ENCODE results near the gene TMEM263. TPM values are rescaled to one million over a fixed set of nuclear protein-coding genes. Genes with fewer than 3 reads are reported as not detected.
"Not testable (repeated sequence)": the region's sequence is repeated elsewhere in the genome, so short reads cannot be mapped to it uniquely, and the experiment has no call there.

TMEM263 gene
- total RNA-seq, 3 donors from 2014 or later = 28.8 to 44.2 (median 37.0) TPM

DNA sequence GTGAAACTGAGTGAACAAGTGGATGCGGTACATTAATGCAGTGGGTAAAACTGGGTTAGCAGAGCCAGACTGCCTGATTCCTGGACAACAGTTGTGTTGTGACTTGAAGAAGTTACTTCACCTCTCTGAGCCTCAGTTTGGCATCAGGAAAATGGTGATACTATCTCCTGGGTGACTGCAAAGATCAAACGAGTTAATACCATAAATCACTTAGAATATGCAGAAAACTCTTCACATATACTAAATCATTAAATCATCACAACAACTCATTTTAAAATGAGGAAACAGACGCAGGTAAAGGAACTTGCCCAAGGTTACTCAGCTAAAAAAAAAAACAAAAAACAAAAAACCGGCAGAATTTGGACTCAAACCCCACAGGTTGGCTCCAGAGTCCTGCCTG is 30.4 kb downstream of the TMEM263 start:
- no peaks in the 10 kb centered on the region for H3K36me3 ChIP-seq
- peak overlapping the region; percentile 66 to 89 (median 69) for H3K4me3 ChIP-seq
- H3K4me1 ChIP-seq = peaks cover 5 to 17% of the 10 kb centered on the region in 2 donors
- TF ChIP-seq POLR2A (IDR thresholded peaks at IDR 0.05) = no peak
- H3K27ac ChIP-seq = peak overlapping the region; percentile 95 to 98
- intact Hi-C loops (cut with DNase I; ENCODE audit: low total_unique reads) = loop anchor here (10.0 kb wide), 1 partner anchor 109 kb away; the partner anchor contains the start of gene CRY1
- DNase-seq (ENCODE audit: low spot score in 2 of 2) = no peak
- H3K27me3 ChIP-seq = no peaks in the 10 kb centered on the region
- H3K9me3 ChIP-seq = no peaks in the 10 kb centered on the region

GRCh38 chr12:106986625-106987389 is 31.1 kb downstream of the TMEM263 start, which contains the start of gene MTERF2:
MTERF2 (minus strand) TSS chr12:106987146; CDS start chr12:106978714, 8,432 bp downstream.
- Histone ChIP-seq H3K27me3 (no peaks in the 10 kb centered on the region), H3K4me3 (peak within 1 kb of the TSS; percentile 66 to 89 (median 69)), H3K27ac (peak within 1 kb of the TSS; percentile 95 to 98), H3K9me3 (no peaks in the 10 kb centered on the region), H3K36me3 (no peaks in the 10 kb centered on the region), H3K4me1 (peaks cover 5 to 17% of the 10 kb centered on the region in 2 donors)
- intact Hi-C loops (cut with DNase I; ENCODE audit: low total_unique reads) = loop anchor here (10.0 kb wide), 1 partner anchor 108 kb away; the partner anchor contains the start of gene CRY1
- TF ChIP-seq, protein P1, sequence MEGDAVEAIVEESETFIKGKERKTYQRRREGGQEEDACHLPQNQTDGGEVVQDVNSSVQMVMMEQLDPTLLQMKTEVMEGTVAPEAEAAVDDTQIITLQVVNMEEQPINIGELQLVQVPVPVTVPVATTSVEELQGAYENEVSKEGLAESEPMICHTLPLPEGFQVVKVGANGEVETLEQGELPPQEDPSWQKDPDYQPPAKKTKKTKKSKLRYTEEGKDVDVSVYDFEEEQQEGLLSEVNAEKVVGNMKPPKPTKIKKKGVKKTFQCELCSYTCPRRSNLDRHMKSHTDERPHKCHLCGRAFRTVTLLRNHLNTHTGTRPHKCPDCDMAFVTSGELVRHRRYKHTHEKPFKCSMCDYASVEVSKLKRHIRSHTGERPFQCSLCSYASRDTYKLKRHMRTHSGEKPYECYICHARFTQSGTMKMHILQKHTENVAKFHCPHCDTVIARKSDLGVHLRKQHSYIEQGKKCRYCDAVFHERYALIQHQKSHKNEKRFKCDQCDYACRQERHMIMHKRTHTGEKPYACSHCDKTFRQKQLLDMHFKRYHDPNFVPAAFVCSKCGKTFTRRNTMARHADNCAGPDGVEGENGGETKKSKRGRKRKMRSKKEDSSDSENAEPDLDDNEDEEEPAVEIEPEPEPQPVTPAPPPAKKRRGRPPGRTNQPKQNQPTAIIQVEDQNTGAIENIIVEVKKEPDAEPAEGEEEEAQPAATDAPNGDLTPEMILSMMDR (IDR thresholded peaks at IDR 0.05) = no peak
- TF ChIP-seq POLR2A (IDR thresholded peaks at IDR 0.05) = peak; percentile 48
- peak; percentile 74 to 89 (median 81) for TF ChIP-seq POLR2AphosphoS5 (IDR thresholded peaks at IDR 0.05)
- peak; percentile 92 to 93 for DNase-seq (ENCODE audit: low spot score in 2 of 2)

- TF ChIP-seq, protein P1 (IDR thresholded peaks at IDR 0.05) = no peak
- TF ChIP-seq POLR2AphosphoS5 (IDR thresholded peaks at IDR 0.05) (no peak), POLR2A (IDR thresholded peaks at IDR 0.05) (no peak)
- no peak for DNase-seq (ENCODE audit: low spot score in 2 of 2)
- intact Hi-C loops (cut with DNase I; ENCODE audit: low total_unique reads) = loop anchor here (10.0 kb wide), 1 partner anchor 107 kb away; the partner anchor contains the start of gene CRY1
- H3K4me1 ChIP-seq = peaks cover 5 to 17% of the 10 kb centered on the region in 2 donors
- H3K27ac ChIP-seq = peak overlapping the region; percentile 95 to 98
- no peaks in the 10 kb centered on the region for H3K9me3 ChIP-seq
- H3K4me3 ChIP-seq = peak overlapping the region in 1 of 3 donors; percentile 89
- H3K27me3 ChIP-seq = no peaks in the 10 kb centered on the region
- no peaks in the 10 kb centered on the region for H3K36me3 ChIP-seq
These were observed 32.1 kb downstream of the TMEM263 start for GRCh38 chr12:106987846-106988245.

DNA sequence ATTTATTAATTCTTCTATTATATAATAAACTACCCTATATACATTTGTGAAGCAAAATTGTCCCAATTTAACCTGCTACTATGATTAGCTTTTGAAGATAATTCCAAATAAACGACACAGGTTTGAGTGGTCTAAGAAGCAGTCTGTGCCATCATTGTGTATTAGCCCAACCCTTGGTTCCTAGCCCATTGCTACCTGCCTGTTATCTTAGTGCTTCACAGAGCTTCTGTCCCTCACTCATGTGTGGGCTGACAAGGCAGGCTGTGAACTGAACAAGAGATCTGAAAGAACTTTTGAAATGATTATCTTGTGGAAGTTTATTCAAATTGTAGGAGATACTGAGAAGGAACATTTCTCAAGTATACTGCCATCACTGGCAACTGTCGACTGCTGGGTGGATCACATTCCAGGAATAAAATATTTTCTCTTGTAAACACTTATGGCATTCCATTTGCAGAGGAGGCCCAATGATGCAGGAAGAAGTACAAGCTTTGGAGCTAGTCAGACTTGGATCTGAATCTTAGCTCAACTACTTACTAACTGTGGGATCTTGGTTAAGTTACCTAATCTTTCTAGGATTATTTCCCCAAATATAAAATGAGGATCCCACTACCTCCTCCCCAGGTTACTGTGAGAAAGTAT is 39.0 kb downstream of the TMEM263 start:
- TF ChIP-seq, protein P1 (IDR thresholded peaks at IDR 0.05) = no peak
- no peak for TF ChIP-seq POLR2AphosphoS5 (IDR thresholded peaks at IDR 0.05)
- no peaks in the 10 kb centered on the region for H3K9me3 ChIP-seq
- intact Hi-C loops (cut with DNase I; ENCODE audit: low total_unique reads) = loop anchor here (5.0 kb wide), 1 partner anchor 378 kb away; no protein-coding TSS in a partner anchor
- no peak for DNase-seq (ENCODE audit: low spot score in 2 of 2)
- no peaks in the 10 kb centered on the region for H3K27me3 ChIP-seq
- H3K27ac ChIP-seq = no peak overlapping the region
- H3K4me1 ChIP-seq = no peaks in the 10 kb centered on the region
- H3K4me3 ChIP-seq = no peak overlapping the region
- H3K36me3 ChIP-seq = peaks cover 6% of the 10 kb centered on the region

GRCh38 chr12:106996102-106996501 is 40.4 kb downstream of the TMEM263 start:
- H3K36me3 ChIP-seq; H3K9me3 ChIP-seq; H3K27me3 ChIP-seq; H3K4me1 ChIP-seq; H3K4me3 ChIP-seq; H3K27ac ChIP-seq; DNase-seq (ENCODE audit: low spot score in 2 of 2): not testable (repeated sequence)
- intact Hi-C loops (cut with DNase I; ENCODE audit: low total_unique reads) = loop anchor here (5.0 kb wide), 1 partner anchor 376 kb away; no protein-coding TSS in a partner anchor

DNA sequence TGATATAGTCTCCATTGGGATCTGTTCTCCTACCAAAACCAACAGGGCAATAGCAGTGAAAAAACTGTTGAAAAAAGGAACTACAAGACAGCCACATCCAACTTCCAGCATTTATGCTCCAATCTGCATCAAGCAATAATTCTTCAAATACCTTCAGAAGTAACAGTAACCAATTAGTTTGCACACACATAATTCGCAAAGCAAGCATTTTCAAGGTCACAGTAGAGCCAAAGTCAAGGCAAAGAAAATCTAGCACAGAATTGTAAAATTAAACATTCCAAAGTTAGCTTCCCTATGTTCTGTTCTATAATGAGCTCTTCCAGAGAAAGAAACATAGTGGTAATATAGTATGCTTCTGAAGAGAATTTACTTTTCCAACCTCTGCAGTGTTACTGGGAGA is 42.2 kb downstream of the TMEM263 start:
- intact Hi-C loops (cut with DNase I; ENCODE audit: low total_unique reads) = loop anchor here (5.0 kb wide), 1 partner anchor 374 kb away; no protein-coding TSS in a partner anchor
- no peaks in the 10 kb centered on the region for H3K4me1 ChIP-seq
- TF ChIP-seq, protein P1 (IDR thresholded peaks at IDR 0.05) = no peak
- no peak for TF ChIP-seq POLR2AphosphoS5 (IDR thresholded peaks at IDR 0.05)
- no peak for TF ChIP-seq POLR2A (IDR thresholded peaks at IDR 0.05)
- H3K9me3 ChIP-seq = no peaks in the 10 kb centered on the region
- H3K4me3 ChIP-seq = no peak overlapping the region
- H3K27me3 ChIP-seq = no peaks in the 10 kb centered on the region
- H3K36me3 ChIP-seq = peaks cover 6% of the 10 kb centered on the region
- DNase-seq (ENCODE audit: low spot score in 2 of 2) = no peak
- no peak overlapping the region for H3K27ac ChIP-seq

All from breast epithelium (tissue), 4 donors.